GM21528 (cell line): ENCODE measurements around the gene NOL12.
"Not testable (repeated sequence)": the region's sequence is repeated elsewhere in the genome, so short reads cannot be mapped to it uniquely, and the experiment has no call there.

ENCODE experiments used
- ATAC-seq: cut with Tn5 transposase; IDR thresholded peaks from one replicate; pipeline ENCODE4 v1.9.1; 2021; ENCODE audit warnings: mild to moderate bottlenecking, moderate library complexity; ENCODE audit not compliant: unreplicated experiment, low FRiP score

NOL12 gene

DNA sequence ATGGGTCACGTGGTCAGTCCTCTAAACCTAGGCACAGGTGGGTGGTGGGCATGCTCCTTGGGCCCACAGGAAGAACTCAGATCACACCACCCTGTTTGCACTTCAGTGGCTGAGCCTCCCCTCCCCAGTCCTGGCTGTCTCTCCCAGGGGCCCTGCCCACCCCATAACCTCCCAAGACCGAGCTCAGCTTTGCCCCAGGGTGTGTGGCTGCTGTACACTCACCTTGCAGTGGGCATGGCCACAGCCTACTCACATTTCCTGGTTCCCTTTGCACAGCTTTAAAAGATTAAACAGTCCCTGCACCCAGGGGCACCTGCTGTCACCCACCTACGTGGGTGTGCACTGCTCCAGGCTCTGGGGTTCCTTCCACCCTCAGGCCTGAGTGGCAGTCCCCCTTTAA lies 24.5 kb downstream of the NOL12 start:
- ATAC-seq: no peak

- no peak for ATAC-seq
Observed at GRCh38 chr22:37711490-37711889, 25.3 kb downstream of the NOL12 start.

DNA sequence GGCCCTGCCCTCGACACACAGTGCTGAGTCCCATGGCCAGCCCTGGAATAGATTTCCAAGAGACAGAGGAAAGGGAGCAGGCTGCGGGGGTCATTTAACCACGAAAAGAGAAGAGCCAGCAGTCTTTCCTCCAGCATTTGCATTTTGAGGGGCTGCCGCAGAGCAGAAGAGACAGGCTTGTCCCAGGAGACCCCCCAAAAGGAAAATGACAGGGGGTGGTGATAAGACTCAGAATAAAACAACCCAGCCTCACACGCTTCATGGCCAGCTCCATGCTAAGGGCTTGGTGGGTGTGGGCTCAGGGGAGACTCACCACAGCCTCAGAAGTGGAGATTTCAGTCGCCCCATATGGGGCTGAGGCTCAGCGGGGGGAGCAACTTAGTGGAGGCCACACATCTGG lies 27.6 kb downstream of the NOL12 start:
- no peak for ATAC-seq

DNA sequence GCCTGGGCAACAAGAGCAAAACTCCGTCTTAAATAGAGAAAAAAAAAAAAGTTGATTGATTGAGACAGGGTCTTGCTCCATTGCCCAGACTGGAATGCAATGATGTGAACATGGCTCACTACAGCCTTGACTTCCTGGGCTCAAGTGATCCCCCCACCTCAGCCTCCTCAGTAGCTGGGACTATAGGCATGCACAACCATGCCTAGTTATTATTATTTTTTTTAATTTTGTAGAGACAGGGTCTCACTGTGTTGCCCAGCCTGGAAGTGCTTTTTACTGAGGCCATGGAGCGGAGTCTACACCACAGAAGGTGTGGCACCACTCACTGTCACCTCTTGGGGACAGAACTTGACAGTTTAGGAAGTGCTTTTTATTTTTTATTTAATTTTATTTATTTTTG lies 28.5 kb downstream of the NOL12 start:
- no peak for ATAC-seq

- no peak for ATAC-seq
Observed at GRCh38 chr22:37715760-37716159, 29.6 kb downstream of the NOL12 start.

- ATAC-seq: no peak
Observed at GRCh38 chr22:37716708-37717107, 30.6 kb downstream of the NOL12 start.

GRCh38 chr22:37717235-37717634 lies 31.1 kb downstream of the NOL12 start:
- not testable (repeated sequence) for ATAC-seq

DNA sequence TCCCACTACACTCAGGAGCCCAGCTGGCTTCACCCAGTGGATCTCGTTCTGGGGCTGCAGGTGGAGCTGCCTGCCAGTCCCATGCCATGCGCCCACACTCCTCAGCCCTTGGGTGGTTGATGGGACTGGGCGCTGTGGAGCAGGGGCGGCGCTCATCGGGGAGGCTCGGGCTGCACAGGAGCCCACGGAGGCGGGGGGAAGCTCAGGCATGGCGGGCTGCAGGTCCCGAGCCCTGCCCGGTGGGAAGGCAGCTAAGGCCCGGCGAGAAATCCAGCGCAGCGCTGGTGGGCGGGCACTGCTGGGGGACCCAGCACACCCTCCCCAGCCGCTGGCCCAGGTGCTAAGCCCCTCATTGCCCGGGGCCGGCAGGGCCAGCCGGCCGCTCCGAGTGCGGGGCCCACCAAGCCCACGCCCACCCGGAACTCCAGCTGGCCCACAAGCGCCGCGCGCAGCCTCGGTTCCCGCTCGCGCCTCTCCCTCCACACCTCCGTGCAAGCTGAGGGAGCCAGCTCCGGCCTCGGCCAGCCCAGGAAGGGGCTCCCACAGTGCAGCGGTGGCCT lies 31.7 kb downstream of the NOL12 start:
- ATAC-seq: not testable (repeated sequence)

GRCh38 chr22:37725551-37726240 lies 39.6 kb downstream of the NOL12 start:
- ATAC-seq: no peak

GRCh38 chr22:37726241-37726887 lies 40.2 kb downstream of the NOL12 start:
- no peak for ATAC-seq

- ATAC-seq: no peak
Observed at GRCh38 chr22:37728620-37729019, 42.5 kb downstream of the NOL12 start.

GRCh38 chr22:37731804-37732471 lies 45.8 kb downstream of the NOL12 start:
- ATAC-seq: no peak

DNA sequence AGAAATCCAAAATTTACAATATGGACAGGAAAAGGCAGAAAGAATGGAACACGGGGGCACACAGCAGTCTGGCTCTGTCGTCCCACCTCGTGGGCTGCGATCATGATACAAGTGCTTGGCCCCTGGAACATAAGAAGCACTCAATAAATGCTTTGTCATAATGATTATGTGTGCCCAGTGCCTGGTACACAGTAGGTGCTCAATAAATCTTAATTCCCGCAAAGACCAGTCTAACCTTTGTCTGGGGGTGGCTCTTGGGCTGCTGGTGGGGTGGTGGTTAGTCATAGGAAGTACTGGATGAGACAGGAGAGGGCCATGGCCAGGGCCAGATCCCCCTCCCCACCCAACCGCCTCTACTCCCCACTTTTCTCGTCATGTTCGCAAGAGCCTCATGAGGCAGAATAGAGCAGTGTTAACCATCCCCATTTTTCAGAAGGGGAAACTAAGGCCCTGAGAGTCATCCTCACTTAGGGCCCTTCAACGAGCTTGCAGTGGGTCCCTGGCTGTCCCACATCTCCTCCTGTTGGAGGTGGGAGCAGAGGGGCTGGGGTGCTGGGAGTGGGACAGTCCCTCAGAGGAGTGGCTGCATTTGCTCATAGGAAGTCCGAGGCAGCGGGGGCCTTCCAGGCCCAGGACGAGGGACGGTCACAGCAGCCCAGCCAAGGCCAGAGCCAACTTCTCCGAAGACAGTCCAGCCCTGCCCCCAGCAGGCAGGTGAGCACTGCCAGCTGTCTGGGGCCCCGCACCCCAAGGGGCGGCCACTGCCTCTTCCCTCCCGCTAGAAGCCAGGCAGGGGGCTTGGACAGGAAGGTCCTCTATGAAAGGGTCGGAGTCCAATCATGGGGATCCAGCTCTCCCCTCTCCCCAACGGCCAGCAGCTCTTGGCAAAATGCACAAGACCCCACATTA lies 46.8 kb downstream of the NOL12 start:
- ATAC-seq: no peak

- ATAC-seq: no peak
Observed at GRCh38 chr22:37733625-37734401, 47.7 kb downstream of the NOL12 start.

GRCh38 chr22:37734402-37734700 lies 48.2 kb downstream of the NOL12 start:
- no peak for ATAC-seq

- ATAC-seq: no peak
Observed at GRCh38 chr22:37734964-37735451, 48.9 kb downstream of the NOL12 start.

DNA sequence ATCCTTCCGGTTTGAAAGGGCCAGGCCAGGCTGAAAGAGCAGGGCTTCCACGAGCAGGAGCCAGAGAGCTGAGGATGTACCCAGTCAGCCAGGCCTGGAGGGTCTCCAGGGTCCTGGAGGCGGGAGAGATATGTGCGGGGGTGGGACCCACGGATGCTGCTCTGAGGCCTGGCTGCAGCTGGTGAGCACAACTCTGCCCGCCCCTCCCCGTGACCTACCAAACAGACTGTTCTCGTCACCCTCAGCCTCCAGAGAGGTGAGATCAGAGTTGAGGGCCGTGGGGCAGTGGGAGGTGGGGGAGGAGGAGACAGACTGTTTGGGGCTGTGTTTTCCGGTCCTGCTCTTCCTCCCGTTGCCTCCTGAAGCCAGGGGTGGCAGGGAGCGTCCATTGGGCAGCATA lies 52.9 kb downstream of the NOL12 start:
- ATAC-seq: no peak

DNA sequence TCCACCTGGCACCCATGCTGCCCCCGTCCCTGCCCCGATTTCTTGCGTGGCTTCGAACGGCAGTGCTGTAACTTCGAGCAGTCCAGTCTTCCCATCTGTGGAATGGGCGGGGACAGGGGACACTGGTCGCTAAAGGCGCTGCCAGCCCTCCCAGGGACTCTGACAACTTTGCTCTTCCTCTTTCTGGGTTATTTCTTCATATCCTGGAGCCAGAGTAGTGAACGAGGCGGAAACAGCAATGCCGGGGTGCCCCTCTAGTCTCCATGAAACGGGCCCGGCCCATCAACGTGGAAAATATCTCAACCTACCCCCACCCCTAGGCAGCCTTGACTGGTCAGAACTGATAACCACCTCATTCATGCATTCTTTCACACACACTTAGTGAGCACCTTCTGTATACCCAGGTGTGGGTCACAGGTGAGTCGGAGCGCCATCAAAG lies 53.5 kb downstream of the NOL12 start:
- ATAC-seq: no peak

- no peak for ATAC-seq
Observed at GRCh38 chr22:37740455-37741311, 54.5 kb downstream of the NOL12 start.
